H9 (cell line): ENCODE results near the gene FAM9C. TPM values are rescaled to one million over a fixed set of nuclear protein-coding genes. Genes with fewer than 3 reads are reported as not detected.

Source experiments
- DNase-seq: peaks from one replicate; pipeline ENCODE4 v3.0.0-alpha.2; 2017
- H2AFZ ChIP-seq: one replicate; pipeline ENCODE4 v1.6.1; 2013; ENCODE audit warnings: mild to moderate bottlenecking, low read length, control low read depth, moderate library complexity
- H2AK5ac ChIP-seq: 2 replicates; pipeline ENCODE4 v1.6.1; 2013; ENCODE audit warnings: low read length, control low read depth, mixed read lengths; ENCODE audit not compliant: insufficient read length
- H2BK120ac ChIP-seq: one replicate; pipeline ENCODE4 v1.6.1; 2013; ENCODE audit warnings: low read depth, mild to moderate bottlenecking, low read length, control low read depth, inconsistent platforms; ENCODE audit not compliant: poor library complexity, severe bottlenecking
- H2BK12ac ChIP-seq: 2 replicates; pipeline ENCODE4 v1.6.1; 2013; ENCODE audit warnings: low read length, control low read depth, mixed read lengths, low read depth; ENCODE audit not compliant: insufficient read length
- H2BK15ac ChIP-seq: 2 replicates; pipeline ENCODE4 v1.6.1; 2013; ENCODE audit warnings: low read depth, low read length, control low read depth
- H2BK20ac ChIP-seq: one replicate; pipeline ENCODE4 v1.6.1; 2013; ENCODE audit warnings: low read depth, mild to moderate bottlenecking, low read length, control low read depth, inconsistent platforms; ENCODE audit not compliant: poor library complexity, severe bottlenecking
- H2BK5ac ChIP-seq: 2 replicates; pipeline ENCODE4 v1.6.1; 2013; ENCODE audit warnings: low read length, control low read depth, mixed read lengths; ENCODE audit not compliant: insufficient read length
- H3K14ac ChIP-seq: 2 replicates; pipeline ENCODE4 v1.6.1; 2013; ENCODE audit warnings: low read length, control low read depth; ENCODE audit not compliant: insufficient read depth
- H3K18ac ChIP-seq: 2 replicates; pipeline ENCODE4 v1.6.1; 2013; ENCODE audit warnings: low read depth, mild to moderate bottlenecking, mixed read lengths, low read length, control low read depth; ENCODE audit not compliant: insufficient read length
- H3K23ac ChIP-seq: 2 replicates; pipeline ENCODE4 v1.6.1; 2013; ENCODE audit warnings: low read length, control low read depth, mixed read lengths, low read depth; ENCODE audit not compliant: insufficient read length
- H3K23me2 ChIP-seq: 2 replicates; pipeline ENCODE4 v1.6.1; 2013; ENCODE audit warnings: low read depth, mild to moderate bottlenecking, mixed read lengths, low read length, control low read depth; ENCODE audit not compliant: insufficient read length, poor library complexity, severe bottlenecking
- H3K27ac ChIP-seq: 2 replicates; pipeline ENCODE4 v1.5.1; 2013; ENCODE audit warnings: low read length, control low read depth, mixed read lengths, low read depth; ENCODE audit not compliant: insufficient read length
- H3K27me3 ChIP-seq: 2 replicates; pipeline ENCODE4 v1.6.1; 2013; ENCODE audit warnings: low read length, control low read depth, inconsistent platforms; ENCODE audit not compliant: insufficient read depth
- H3K4ac ChIP-seq: 2 replicates; pipeline ENCODE4 v1.6.1; 2013; ENCODE audit warnings: low read depth, mild to moderate bottlenecking, control low read depth, inconsistent platforms, low read length, moderate library complexity
- H3K4me1 ChIP-seq: 2 replicates; pipeline ENCODE4 v1.6.1; 2013; ENCODE audit warnings: low read length, control low read depth, inconsistent platforms; ENCODE audit not compliant: insufficient read depth
- H3K4me2 ChIP-seq: 2 replicates; pipeline ENCODE4 v1.6.1; 2013; ENCODE audit warnings: low read length, control low read depth, mixed read lengths; ENCODE audit not compliant: insufficient read length, insufficient read depth
- H3K56ac ChIP-seq: 2 replicates; pipeline ENCODE4 v1.6.1; 2013; ENCODE audit warnings: low read depth, mild to moderate bottlenecking, mixed read lengths, low read length, control low read depth; ENCODE audit not compliant: insufficient read length
- H3K79me1 ChIP-seq: 2 replicates; pipeline ENCODE4 v1.6.1; 2013; ENCODE audit warnings: low read depth, mild to moderate bottlenecking, moderate library complexity, low read length, control low read depth, inconsistent platforms; ENCODE audit not compliant: insufficient read depth, poor library complexity, severe bottlenecking
- H3K79me2 ChIP-seq: 2 replicates; pipeline ENCODE4 v1.6.1; 2013; ENCODE audit warnings: low read length, control low read depth, inconsistent platforms; ENCODE audit not compliant: insufficient read depth
- H3K9ac ChIP-seq: 2 replicates; pipeline ENCODE4 v1.6.1; 2013; ENCODE audit warnings: low read length, control low read depth, mixed read lengths; ENCODE audit not compliant: insufficient read length; ENCODE audit errors: extremely low read depth
- H3K9me3 ChIP-seq: one replicate; pipeline ENCODE4 v1.6.1; 2013; ENCODE audit warnings: low read depth, low read length, inconsistent platforms; ENCODE audit not compliant: control insufficient read depth
- H3T11ph ChIP-seq: one replicate; pipeline ENCODE4 v1.6.1; 2013; ENCODE audit warnings: mild to moderate bottlenecking, low read length, control low read depth, inconsistent platforms
- H4K20me1 ChIP-seq: one replicate; pipeline ENCODE4 v1.6.1; 2013; ENCODE audit not compliant: control insufficient read depth, insufficient read length, insufficient read depth
- H4K5ac ChIP-seq: 2 replicates; pipeline ENCODE4 v1.6.1; 2013; ENCODE audit warnings: low read depth, mild to moderate bottlenecking, mixed read lengths, low read length, control low read depth; ENCODE audit not compliant: insufficient read length
- H4K8ac ChIP-seq: replicated peaks from 2 replicates; pipeline ENCODE4 v1.6.1; 2013; ENCODE audit warnings: low read length, control low read depth, mixed read lengths, low read depth; ENCODE audit not compliant: insufficient read length
- H4K91ac ChIP-seq: 2 replicates; pipeline ENCODE4 v1.6.1; 2013; ENCODE audit warnings: low read depth, mild to moderate bottlenecking, moderate library complexity, mixed read lengths, low read length, control low read depth; ENCODE audit not compliant: insufficient read length
- H3K27ac Mint-ChIP-seq, 3 experiments: 2 replicates in 2 of 3; 3 replicates in 1 of 3; pipeline ENCODE4 v1.8.0; 2020 to 2021; ENCODE audit warnings: mixed read lengths in 3 of 3, mild to moderate bottlenecking in 1 of 3, moderate library complexity in 1 of 3
- H3K27me3 Mint-ChIP-seq: 2 replicates; pipeline ENCODE4 v1.8.0; 2021; ENCODE audit warnings: low read depth, mild to moderate bottlenecking, moderate library complexity, mixed read lengths
- H3K36me3 Mint-ChIP-seq, 3 experiments: 2 replicates in 2 of 3; 3 replicates in 1 of 3; pipeline ENCODE4 v1.8.0; 2020 to 2021; ENCODE audit warnings: low read depth in 3 of 3, mixed read lengths in 3 of 3; ENCODE audit not compliant: insufficient read depth in 1 of 3
- H3K4me1 Mint-ChIP-seq, 2 experiments: 2 replicates each; pipeline ENCODE4 v1.8.0; 2020; ENCODE audit warnings: mixed read lengths in 2 of 2
- H3K4me3 Mint-ChIP-seq, 2 experiments: 2 replicates in 1 of 2; 3 replicates in 1 of 2; pipeline ENCODE4 v1.8.0; 2020 to 2021; ENCODE audit warnings: mild to moderate bottlenecking in 2 of 2, mixed read lengths in 2 of 2, moderate library complexity in 1 of 2
- H3K9me3 Mint-ChIP-seq, 2 experiments: 2 replicates in 1 of 2; 3 replicates in 1 of 2; pipeline ENCODE4 v1.8.0; 2020; ENCODE audit warnings: mild to moderate bottlenecking in 2 of 2, mixed read lengths in 2 of 2, moderate library complexity in 1 of 2
- WGBS: extraction: QIAGEN DNeasy Blood & Tissue Kit; methylation state at CpG from one replicate; pipeline ENCODE4 v1.1.7; 2013; ENCODE audit warnings: missing lambda C conversion rate, low lambda C conversion rate, mixed read lengths; ENCODE audit not compliant: insufficient read length; ENCODE audit errors: extremely low coverage; 5-methylcytosine and 5-hydroxymethylcytosine counted together
- total RNA-seq: library from RNA; stranded (reverse); gene quantifications from 2 replicates; pipeline ENCODE4 v1.2.1, GENCODE V29; 2021
- TF ChIP-seq, protein P1 (sequence below): fragments of 200-600 bp; sonication (generic); conservative IDR thresholded peaks from 3 replicates; pipeline ENCODE4 v1.8.0; 2021; ENCODE audit warnings: antibody characterized with exemption, mild to moderate bottlenecking

Gene FAM9C
- total RNA-seq, 1 experiment from 2014 or later, result not detected

DNA sequence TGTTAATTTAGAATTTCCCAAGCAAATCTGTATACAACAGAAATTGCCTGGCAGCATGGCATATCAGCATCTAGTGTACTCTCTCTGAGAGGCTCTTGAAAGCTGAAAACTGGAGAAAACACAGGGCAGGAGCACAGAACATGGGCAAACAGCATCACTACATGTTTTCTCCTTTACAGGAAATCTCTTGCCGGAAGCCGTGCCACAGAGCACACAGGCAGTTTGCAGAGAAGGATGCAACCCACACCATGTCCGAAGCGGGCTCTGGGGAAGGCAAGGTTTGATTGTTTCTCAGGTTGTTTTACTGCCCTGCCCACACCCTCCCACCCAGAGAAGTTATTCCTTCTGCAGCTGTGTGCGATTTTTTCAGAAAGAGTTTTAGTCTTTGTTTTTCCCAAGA lies 41.1 kb upstream of the FAM9C start:
- Histone ChIP-seq H3K23ac (no peak overlapping the region), H4K91ac (no peak overlapping the region), H2BK5ac (no peak overlapping the region), H3K79me2 (no peaks in the 10 kb centered on the region), H4K20me1 (no peaks in the 10 kb centered on the region), H2BK12ac (no peak overlapping the region), H3T11ph (no peak overlapping the region), H2AK5ac (no peak overlapping the region), H3K9ac (no peak overlapping the region), H4K5ac (no peak overlapping the region), H3K4me2 (no peak overlapping the region), H3K4me1 (no peaks in the 10 kb centered on the region; the same call in 1 of the 2 replicates), H3K18ac (no peak overlapping the region), H2BK20ac (no peak overlapping the region), H3K27me3 (no peaks in the 10 kb centered on the region), H3K23me2 (no peaks in the 10 kb centered on the region), H3K79me1 (no peaks in the 10 kb centered on the region), H3K27ac (no peak overlapping the region), H2BK120ac (no peak overlapping the region), H3K9me3 (no peaks in the 10 kb centered on the region), H3K4ac (no peak overlapping the region), H3K56ac (no peak overlapping the region), H2AFZ (no peak overlapping the region), H3K14ac (no peak overlapping the region), H4K8ac (no peak overlapping the region), H2BK15ac (no peak overlapping the region)
- H3K27me3 Mint-ChIP-seq, result no peaks in the 10 kb centered on the region; the same call in 1 of the 2 replicates
- H3K4me1 Mint-ChIP-seq, result peaks cover 14 to 15% of the 10 kb centered on the region in 2 experiments
- no peaks in the 10 kb centered on the region; a peak in 3 of 7 replicates for H3K36me3 Mint-ChIP-seq
- TF ChIP-seq, protein P1, sequence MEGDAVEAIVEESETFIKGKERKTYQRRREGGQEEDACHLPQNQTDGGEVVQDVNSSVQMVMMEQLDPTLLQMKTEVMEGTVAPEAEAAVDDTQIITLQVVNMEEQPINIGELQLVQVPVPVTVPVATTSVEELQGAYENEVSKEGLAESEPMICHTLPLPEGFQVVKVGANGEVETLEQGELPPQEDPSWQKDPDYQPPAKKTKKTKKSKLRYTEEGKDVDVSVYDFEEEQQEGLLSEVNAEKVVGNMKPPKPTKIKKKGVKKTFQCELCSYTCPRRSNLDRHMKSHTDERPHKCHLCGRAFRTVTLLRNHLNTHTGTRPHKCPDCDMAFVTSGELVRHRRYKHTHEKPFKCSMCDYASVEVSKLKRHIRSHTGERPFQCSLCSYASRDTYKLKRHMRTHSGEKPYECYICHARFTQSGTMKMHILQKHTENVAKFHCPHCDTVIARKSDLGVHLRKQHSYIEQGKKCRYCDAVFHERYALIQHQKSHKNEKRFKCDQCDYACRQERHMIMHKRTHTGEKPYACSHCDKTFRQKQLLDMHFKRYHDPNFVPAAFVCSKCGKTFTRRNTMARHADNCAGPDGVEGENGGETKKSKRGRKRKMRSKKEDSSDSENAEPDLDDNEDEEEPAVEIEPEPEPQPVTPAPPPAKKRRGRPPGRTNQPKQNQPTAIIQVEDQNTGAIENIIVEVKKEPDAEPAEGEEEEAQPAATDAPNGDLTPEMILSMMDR, result no peak
- H3K9me3 Mint-ChIP-seq, result peaks cover 66 to 73% of the 10 kb centered on the region in 2 experiments
- no CpG with 5 or more reads among the region's 5 CpGs for WGBS
- no peak overlapping the region for H3K4me3 Mint-ChIP-seq
- no peak overlapping the region for H3K27ac Mint-ChIP-seq
- DNase-seq, result no peak
